Osteoblast (primary cell): ENCODE results near the gene LRRC25. TPM values are rescaled to one million over a fixed set of nuclear protein-coding genes. Genes with fewer than 3 reads are reported as not detected.

Source experiments
- DNase-seq: peaks from one replicate; pipeline ENCODE4 v3.0.0; 2011; ENCODE audit warnings: low spot score, mixed read lengths; ENCODE audit not compliant: insufficient read length; ENCODE audit errors: missing footprints
- H2AFZ ChIP-seq: 2 replicates; pipeline ENCODE4 v1.6.0; 2011; ENCODE audit warnings: mild to moderate bottlenecking, low read length
- H3K27ac ChIP-seq: 2 replicates; pipeline ENCODE4 v1.5.1; 2011; ENCODE audit warnings: mild to moderate bottlenecking, low read depth, low read length, moderate library complexity
- H3K27me3 ChIP-seq: 2 replicates; pipeline ENCODE4 v1.6.0; 2012; ENCODE audit warnings: mild to moderate bottlenecking, control low read depth, inconsistent platforms, low read length, moderate library complexity; ENCODE audit not compliant: insufficient read depth
- H3K36me3 ChIP-seq: 2 replicates; pipeline ENCODE4 v1.5.1; 2011; ENCODE audit warnings: mild to moderate bottlenecking, low read length, control low read depth, moderate library complexity; ENCODE audit not compliant: insufficient read depth
- H3K4me1 ChIP-seq: 2 replicates; pipeline ENCODE4 v1.5.1; 2011; ENCODE audit warnings: mild to moderate bottlenecking, low read length, control low read depth, moderate library complexity; ENCODE audit not compliant: insufficient read depth
- H3K4me2 ChIP-seq: 2 replicates; pipeline ENCODE4 v1.6.0; 2011; ENCODE audit warnings: mild to moderate bottlenecking, low read length; ENCODE audit not compliant: insufficient read depth
- H3K4me3 ChIP-seq: fragments of 200-600 bp; sonication (generic); 3 replicates; pipeline ENCODE4 v1.5.1; 2012; ENCODE audit warnings: mild to moderate bottlenecking, low read length, inconsistent platforms; ENCODE audit not compliant: insufficient read depth
- H3K79me2 ChIP-seq: 2 replicates; pipeline ENCODE4 v1.6.0; 2012; ENCODE audit warnings: mild to moderate bottlenecking, low read length, control low read depth, inconsistent platforms; ENCODE audit not compliant: insufficient read depth
- H3K9me3 ChIP-seq: 2 replicates; pipeline ENCODE4 v1.5.1; 2011; ENCODE audit warnings: low read depth, low read length, control low read depth
- H4K20me1 ChIP-seq: 2 replicates; pipeline ENCODE4 v1.6.0; 2012; ENCODE audit warnings: mild to moderate bottlenecking, low read length, control low read depth; ENCODE audit not compliant: insufficient read depth
- total RNA-seq: library from RNA; depleted of rRNA; stranded (reverse); fragments of >200 nt; gene quantifications from 2 replicates; pipeline ENCODE4 v1.2.3, GENCODE V29; 2012
- TF ChIP-seq, protein P1 (sequence below): IDR thresholded peaks from 2 replicates; pipeline ENCODE4 v1.5.1; 2011; ENCODE audit warnings: mild to moderate bottlenecking, low read depth, low read length, moderate library complexity; ENCODE audit errors: extremely low read depth

LRRC25 gene
- total RNA-seq, 1 donor, result 1.1 TPM

DNA sequence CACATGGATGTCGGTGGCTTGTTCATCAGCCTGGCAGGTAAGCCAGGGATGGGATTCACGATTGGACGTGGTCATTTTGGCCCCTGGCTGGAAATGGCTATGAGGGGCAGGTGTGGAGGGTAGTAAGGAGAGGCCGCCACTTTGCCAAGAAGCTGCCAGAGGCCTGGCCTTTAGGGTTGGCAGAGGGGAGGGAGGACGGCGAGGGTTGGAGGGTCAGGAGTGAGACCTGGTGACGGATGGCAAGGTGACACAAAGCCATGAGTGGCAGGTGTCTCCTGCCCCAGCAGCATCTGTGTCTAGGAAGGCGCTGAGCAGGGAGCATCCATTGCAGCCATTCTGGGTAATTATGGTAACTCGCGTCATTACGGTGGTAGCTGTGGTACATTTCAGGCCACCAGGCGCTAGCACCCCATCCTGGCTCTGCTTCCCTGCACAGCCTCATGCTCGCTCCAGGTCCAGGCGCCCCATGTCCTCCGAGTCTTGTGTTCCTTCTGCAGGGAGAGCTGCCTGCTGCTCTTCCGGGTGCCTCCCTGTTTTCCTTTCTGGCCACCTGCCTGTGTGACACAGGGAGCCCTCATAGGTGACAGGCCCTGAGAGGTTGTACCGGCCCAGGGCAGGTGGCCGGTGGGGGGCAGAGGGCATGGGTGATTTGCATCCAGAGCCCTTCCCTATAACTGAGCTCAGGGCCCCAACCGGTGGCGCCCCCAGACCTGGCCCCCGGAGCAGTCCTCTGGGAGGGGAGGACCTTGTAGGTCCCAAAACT is 26.0 kb upstream of the LRRC25 start:
- Histone ChIP-seq H4K20me1 (peaks cover 58% of the 10 kb centered on the region), H3K27me3 (no peaks in the 10 kb centered on the region), H3K27ac (no peak overlapping the region), H3K4me1 (peaks cover 33% of the 10 kb centered on the region), H3K9me3 (no peaks in the 10 kb centered on the region), H3K36me3 (no peaks in the 10 kb centered on the region), H3K79me2 (peaks cover 91% of the 10 kb centered on the region), H3K4me3 (no peak overlapping the region), H2AFZ (no peak overlapping the region), H3K4me2 (no peak overlapping the region)
- TF ChIP-seq, protein P1, sequence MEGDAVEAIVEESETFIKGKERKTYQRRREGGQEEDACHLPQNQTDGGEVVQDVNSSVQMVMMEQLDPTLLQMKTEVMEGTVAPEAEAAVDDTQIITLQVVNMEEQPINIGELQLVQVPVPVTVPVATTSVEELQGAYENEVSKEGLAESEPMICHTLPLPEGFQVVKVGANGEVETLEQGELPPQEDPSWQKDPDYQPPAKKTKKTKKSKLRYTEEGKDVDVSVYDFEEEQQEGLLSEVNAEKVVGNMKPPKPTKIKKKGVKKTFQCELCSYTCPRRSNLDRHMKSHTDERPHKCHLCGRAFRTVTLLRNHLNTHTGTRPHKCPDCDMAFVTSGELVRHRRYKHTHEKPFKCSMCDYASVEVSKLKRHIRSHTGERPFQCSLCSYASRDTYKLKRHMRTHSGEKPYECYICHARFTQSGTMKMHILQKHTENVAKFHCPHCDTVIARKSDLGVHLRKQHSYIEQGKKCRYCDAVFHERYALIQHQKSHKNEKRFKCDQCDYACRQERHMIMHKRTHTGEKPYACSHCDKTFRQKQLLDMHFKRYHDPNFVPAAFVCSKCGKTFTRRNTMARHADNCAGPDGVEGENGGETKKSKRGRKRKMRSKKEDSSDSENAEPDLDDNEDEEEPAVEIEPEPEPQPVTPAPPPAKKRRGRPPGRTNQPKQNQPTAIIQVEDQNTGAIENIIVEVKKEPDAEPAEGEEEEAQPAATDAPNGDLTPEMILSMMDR, result no peak
- DNase-seq, result peak; percentile 60

DNA sequence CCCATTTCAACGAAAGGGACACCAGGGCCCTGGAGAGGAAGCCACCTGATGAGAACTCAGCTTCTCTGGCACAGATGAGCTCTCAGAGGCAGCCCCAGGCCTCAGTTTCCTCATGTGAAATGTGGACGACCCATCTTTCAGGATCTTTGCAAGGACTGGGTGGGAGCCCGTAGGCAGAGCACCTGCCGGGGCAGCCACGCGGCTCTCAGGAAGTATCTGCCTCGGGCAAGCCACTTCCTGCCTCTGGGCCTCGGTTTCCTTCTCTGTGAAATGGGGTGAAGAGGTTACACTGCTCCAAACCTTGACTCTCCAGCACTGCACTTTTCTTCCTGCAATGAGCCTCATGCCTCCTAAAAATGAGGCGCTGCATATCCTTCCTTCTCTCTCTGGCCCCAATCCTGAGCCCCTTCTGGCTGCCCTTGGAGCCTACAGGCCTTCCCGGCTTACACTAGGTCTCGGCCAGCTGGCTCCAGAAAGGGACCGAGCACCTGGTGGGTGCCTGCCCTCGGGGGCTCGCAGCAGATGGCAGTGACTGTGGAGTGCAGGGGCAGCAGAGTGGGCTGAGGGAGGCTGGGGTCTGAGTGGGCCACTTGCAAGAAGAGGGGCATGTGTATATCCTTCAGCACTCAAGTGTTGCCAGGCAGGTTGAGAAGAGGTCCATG is 25.2 kb upstream of the LRRC25 start:
- Histone ChIP-seq H3K4me1 (peaks cover 38% of the 10 kb centered on the region), H3K4me3 (no peak overlapping the region), H3K27me3 (no peaks in the 10 kb centered on the region), H3K79me2 (peaks cover 85% of the 10 kb centered on the region), H4K20me1 (peaks cover 58% of the 10 kb centered on the region), H3K4me2 (no peak overlapping the region), H3K27ac (no peak overlapping the region), H3K36me3 (no peaks in the 10 kb centered on the region), H2AFZ (no peak overlapping the region), H3K9me3 (no peaks in the 10 kb centered on the region)
- TF ChIP-seq, protein P1, result no peak
- DNase-seq, result peak; percentile 67

DNA sequence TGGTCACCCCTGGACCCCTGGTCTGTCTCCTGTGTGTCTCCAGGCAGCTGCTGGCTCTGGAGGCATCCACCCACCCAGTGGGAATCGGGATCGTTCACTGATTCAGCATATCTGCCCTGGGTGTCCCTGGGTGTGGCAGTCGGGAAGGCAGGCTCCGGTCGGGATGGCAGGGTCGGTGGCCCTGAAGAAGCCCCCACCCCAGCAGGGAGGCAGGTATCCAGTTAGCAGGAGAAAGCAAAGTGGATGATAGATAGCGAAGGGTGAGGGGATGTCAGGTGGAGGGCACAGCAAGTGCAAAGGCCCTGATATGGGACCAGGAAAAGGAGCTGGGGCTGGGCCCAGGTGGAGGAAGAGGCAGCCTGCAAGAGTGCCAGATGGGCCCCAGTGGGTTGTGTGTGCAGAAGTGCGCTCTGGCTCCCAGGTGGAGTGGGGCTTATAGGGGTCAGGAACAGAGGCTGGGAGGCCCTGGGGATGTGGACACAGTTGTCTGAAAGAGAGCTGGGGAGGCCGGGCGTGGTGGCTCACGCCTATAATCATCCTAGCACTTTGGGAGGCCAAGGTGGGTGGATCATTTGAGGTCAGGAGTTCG is 24.0 kb upstream of the LRRC25 start:
- peaks cover 46% of the 10 kb centered on the region for H4K20me1 ChIP-seq
- H2AFZ ChIP-seq, result no peak overlapping the region
- H3K27ac ChIP-seq, result peak overlapping the region; percentile 17
- TF ChIP-seq, protein P1, result no peak
- H3K4me3 ChIP-seq, result peak overlapping the region; percentile 81
- peak overlapping the region; percentile 90 for H3K4me2 ChIP-seq
- H3K9me3 ChIP-seq, result no peaks in the 10 kb centered on the region
- no peaks in the 10 kb centered on the region for H3K27me3 ChIP-seq
- H3K4me1 ChIP-seq, result peaks cover 44% of the 10 kb centered on the region
- peak; percentile 21 for DNase-seq
- peaks cover 73% of the 10 kb centered on the region for H3K79me2 ChIP-seq
- no peaks in the 10 kb centered on the region for H3K36me3 ChIP-seq

DNA sequence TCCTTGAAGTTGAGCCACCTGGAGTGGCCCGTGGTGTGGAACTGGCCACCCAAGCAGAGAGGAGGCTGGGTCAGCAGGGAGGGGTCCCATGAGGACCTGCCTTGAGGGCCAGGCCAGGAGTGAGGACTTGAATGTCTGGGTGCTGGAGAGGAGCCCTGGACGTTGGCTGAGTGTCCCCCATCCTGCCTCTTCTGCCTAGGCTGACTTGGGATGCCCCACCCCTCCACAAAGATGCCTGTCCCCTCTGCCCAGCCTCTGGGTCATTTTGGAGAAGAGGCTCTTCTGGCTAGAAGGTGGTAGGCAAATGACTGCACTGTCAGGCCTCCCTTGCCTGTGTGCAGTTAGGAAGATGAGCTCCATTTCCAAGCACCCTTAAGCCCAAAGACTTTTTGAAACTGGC is 23.5 kb upstream of the LRRC25 start:
- TF ChIP-seq, protein P1, result no peak
- Histone ChIP-seq H3K9me3 (no peaks in the 10 kb centered on the region), H3K79me2 (peaks cover 70% of the 10 kb centered on the region), H3K36me3 (no peaks in the 10 kb centered on the region), H3K27me3 (no peaks in the 10 kb centered on the region), H2AFZ (no peak overlapping the region), H3K4me3 (peak overlapping the region; percentile 81), H3K27ac (peak overlapping the region; percentile 17), H3K4me1 (peaks cover 44% of the 10 kb centered on the region), H3K4me2 (peak overlapping the region; percentile 90), H4K20me1 (peaks cover 43% of the 10 kb centered on the region)
- DNase-seq, result peak; percentile 86
